Panc1 (cell line): ENCODE results near the gene STARD9. TPM values are rescaled to one million over a fixed set of nuclear protein-coding genes. Genes with fewer than 3 reads are reported as not detected.

Source experiments
- ATAC-seq: fragments of 200-7000 bp; cut with Tn5 transposase; 2 replicates; pipeline ENCODE4 v1.9.1; 2020; ENCODE audit warnings: mild to moderate bottlenecking, moderate library complexity
- BruUV-seq: library from RNA; stranded (reverse); fragments of 400-500 nt; replicated peaks from 2 replicates; lab custom pipeline; 2021; lab: Mats Ljungman, UMichigan
- CTCF ChIA-PET: fragments of 300-600 bp; sonication (Branson Sonifier 250); formaldehyde crosslinking; loops from one replicate; lab custom pipeline; 2022; ENCODE audit warnings: antibody characterized with exemption; lab: Charles Lee
- POLR2A ChIA-PET: fragments of 300-600 bp; sonication (Branson Sonifier 250); formaldehyde crosslinking; loops from one replicate; lab custom pipeline; 2022; ENCODE audit warnings: antibody characterized with exemption; lab: Charles Lee
- DNase-seq: peaks from one replicate; pipeline ENCODE4 v3.0.0-alpha.2; 2010; ENCODE audit warnings: low read depth, low spot score
- H3K27ac ChIP-seq: 2 replicates; pipeline ENCODE4 v1.5.1; 2011; ENCODE audit warnings: mild to moderate bottlenecking, low read length, inconsistent platforms
- H3K27me3 ChIP-seq: fragments of 200-500 bp; sonication (Bioruptor generic); 2 replicates; pipeline ENCODE4 v1.6.0; 2014; ENCODE audit warnings: low read length, inconsistent platforms; ENCODE audit not compliant: control insufficient read depth, insufficient read depth
- H3K36me3 ChIP-seq: fragments of 200-500 bp; sonication (Bioruptor generic); 2 replicates; pipeline ENCODE4 v1.5.1; 2014; ENCODE audit warnings: inconsistent platforms, mild to moderate bottlenecking, low read length, moderate library complexity; ENCODE audit not compliant: control insufficient read depth, insufficient read depth
- H3K4me1 ChIP-seq: 2 replicates; pipeline ENCODE4 v1.5.1; 2011; ENCODE audit warnings: inconsistent platforms, mild to moderate bottlenecking, low read length, moderate library complexity; ENCODE audit not compliant: control insufficient read depth, insufficient read depth
- H3K4me3 ChIP-seq, 2 experiments: 2 replicates each; pipeline ENCODE4 v1.5.1; 2011 to 2012; ENCODE audit warnings: low read depth in 2 of 2, low read length in 2 of 2, mild to moderate bottlenecking in 2 of 2, inconsistent platforms in 1 of 2, moderate library complexity in 1 of 2
- H3K9me3 ChIP-seq: fragments of 200-500 bp; sonication (Bioruptor generic); 2 replicates; pipeline ENCODE4 v1.5.1; 2014; ENCODE audit warnings: low read depth, mild to moderate bottlenecking, inconsistent platforms, low read length, moderate library complexity; ENCODE audit not compliant: control insufficient read depth, insufficient read depth
- POLR2AphosphoS5 ChIP-seq: IDR thresholded peaks from 2 replicates; pipeline ENCODE4 v1.6.1; 2012; ENCODE audit warnings: mild to moderate bottlenecking, low read depth, low read length, moderate library complexity
- SIN3A ChIP-seq: IDR thresholded peaks from 2 replicates; pipeline ENCODE4 v1.6.1; 2012; ENCODE audit warnings: low read depth, mild to moderate bottlenecking, low read length, moderate library complexity, borderline replicate concordance; ENCODE audit not compliant: insufficient read depth
- TCF7L2 ChIP-seq: IDR thresholded peaks from 2 replicates; pipeline ENCODE4 v1.6.1; 2011; ENCODE audit warnings: mild to moderate bottlenecking, low read depth, low read length, inconsistent platforms
- in situ Hi-C: cut with HindIII; loops from 2 replicates; pipeline ENCODE4 v1.10.0; 2016; ENCODE audit warnings: low sequenced_read_pairs, low pct_unique_long_range_greater_than_20kb
- intact Hi-C: fragments of 100-400 bp; cut with micrococcal nuclease; formaldehyde crosslinking; loops from one replicate; pipeline ENCODE4 v1.10.0; 2022; ENCODE audit not compliant: unreplicated experiment
- total RNA-seq: library from RNA; stranded (reverse); gene quantifications from one replicate; pipeline ENCODE4 v1.2.1, GENCODE V29; 2021; ENCODE audit not compliant: unreplicated experiment
- TF ChIP-seq, protein P1 (sequence below), 2 experiments: IDR thresholded peaks; 2 replicates each; pipeline ENCODE4 v1.6.1; 2011 to 2012; ENCODE audit warnings: low read depth in 2 of 2, control low read depth in 1 of 2, low read length in 1 of 2, mild to moderate bottlenecking in 1 of 2, moderate library complexity in 1 of 2; ENCODE audit not compliant: insufficient read depth in 1 of 2
- TF ChIP-seq, protein P2 (sequence below): fragments of 450-650 bp; IDR thresholded peaks from 2 replicates; pipeline ENCODE4 v1.5.1; 2017; ENCODE audit warnings: mild to moderate bottlenecking

Gene STARD9
- total RNA-seq, 1 experiment from 2014 or later, result 13.4 TPM

DNA sequence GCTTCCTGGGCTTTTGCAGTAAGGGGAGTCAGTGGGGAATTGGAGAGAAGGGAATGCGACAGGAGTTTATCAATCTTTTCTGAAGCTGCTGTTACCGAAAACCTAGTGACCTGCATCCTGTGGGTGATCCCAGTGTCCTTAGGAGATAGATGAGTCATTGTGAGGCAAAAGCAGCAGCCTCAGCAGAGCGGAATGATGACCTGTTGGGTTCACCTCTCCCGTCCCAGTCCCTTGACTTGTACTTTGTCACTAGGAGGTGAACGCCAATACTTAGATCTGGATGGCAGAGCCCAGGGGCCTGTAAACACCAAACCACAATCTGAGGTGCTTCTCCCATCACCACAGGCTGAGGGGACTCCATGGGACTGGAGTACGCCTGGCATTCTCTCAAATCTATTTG lies 143.6 kb downstream of the STARD9 start:
- intact Hi-C loops, result no loop called here

DNA sequence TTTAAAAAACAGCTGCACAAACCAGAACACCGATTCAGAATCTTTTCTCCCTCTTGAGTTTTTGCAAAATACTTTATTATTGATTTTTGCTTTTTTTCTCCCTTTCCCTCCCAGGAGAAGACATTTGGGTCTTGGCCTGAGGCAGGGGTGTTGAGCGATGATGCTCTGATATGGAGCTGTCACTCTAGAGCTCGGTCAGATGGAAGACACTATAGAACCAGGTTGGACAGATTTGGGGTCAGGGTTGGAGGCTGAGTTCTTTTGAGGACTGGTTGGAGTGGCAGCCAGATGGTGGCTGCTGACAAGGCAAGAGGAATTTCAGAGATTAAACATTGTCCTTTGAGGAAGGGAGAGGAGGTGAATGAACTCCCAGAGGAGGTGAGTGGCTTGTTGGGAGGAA lies 144.7 kb downstream of the STARD9 start:
- intact Hi-C loops (no loop called here), in situ Hi-C loops (no loop called here)
- H3K9me3 ChIP-seq, result no peaks in the 10 kb centered on the region
- no peaks in the 10 kb centered on the region; the same call in none of the 2 replicates for H3K36me3 ChIP-seq
- H3K4me1 ChIP-seq, result no peaks in the 10 kb centered on the region
- no peak overlapping the region for H3K27ac ChIP-seq
- BruUV-seq, result no TSS peak
- ATAC-seq (no peak), DNase-seq (no peak)
- ChIA-PET CTCF (no interaction called here), POLR2A (no interaction called here)
- no peak overlapping the region for H3K4me3 ChIP-seq
- TF ChIP-seq, protein P1, sequence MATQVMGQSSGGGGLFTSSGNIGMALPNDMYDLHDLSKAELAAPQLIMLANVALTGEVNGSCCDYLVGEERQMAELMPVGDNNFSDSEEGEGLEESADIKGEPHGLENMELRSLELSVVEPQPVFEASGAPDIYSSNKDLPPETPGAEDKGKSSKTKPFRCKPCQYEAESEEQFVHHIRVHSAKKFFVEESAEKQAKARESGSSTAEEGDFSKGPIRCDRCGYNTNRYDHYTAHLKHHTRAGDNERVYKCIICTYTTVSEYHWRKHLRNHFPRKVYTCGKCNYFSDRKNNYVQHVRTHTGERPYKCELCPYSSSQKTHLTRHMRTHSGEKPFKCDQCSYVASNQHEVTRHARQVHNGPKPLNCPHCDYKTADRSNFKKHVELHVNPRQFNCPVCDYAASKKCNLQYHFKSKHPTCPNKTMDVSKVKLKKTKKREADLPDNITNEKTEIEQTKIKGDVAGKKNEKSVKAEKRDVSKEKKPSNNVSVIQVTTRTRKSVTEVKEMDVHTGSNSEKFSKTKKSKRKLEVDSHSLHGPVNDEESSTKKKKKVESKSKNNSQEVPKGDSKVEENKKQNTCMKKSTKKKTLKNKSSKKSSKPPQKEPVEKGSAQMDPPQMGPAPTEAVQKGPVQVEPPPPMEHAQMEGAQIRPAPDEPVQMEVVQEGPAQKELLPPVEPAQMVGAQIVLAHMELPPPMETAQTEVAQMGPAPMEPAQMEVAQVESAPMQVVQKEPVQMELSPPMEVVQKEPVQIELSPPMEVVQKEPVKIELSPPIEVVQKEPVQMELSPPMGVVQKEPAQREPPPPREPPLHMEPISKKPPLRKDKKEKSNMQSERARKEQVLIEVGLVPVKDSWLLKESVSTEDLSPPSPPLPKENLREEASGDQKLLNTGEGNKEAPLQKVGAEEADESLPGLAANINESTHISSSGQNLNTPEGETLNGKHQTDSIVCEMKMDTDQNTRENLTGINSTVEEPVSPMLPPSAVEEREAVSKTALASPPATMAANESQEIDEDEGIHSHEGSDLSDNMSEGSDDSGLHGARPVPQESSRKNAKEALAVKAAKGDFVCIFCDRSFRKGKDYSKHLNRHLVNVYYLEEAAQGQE (IDR thresholded peaks at IDR 0.05; ENCODE audit: insufficient read depth in 1 of 2, low read depth in 2 of 2, low read length in 1 of 2), result no peak
- TF ChIP-seq TCF7L2 (no peak), POLR2AphosphoS5 (no peak), SIN3A (no peak)
- H3K27me3 ChIP-seq, result no peaks in the 10 kb centered on the region

More for the DNA sequence above, 143.6 kb downstream of the STARD9 start:
- Histone ChIP-seq H3K27me3 (no peaks in the 10 kb centered on the region), H3K27ac (no peak overlapping the region), H3K36me3 (no peaks in the 10 kb centered on the region; the same call in none of the 2 replicates), H3K4me3 (no peak overlapping the region), H3K9me3 (no peaks in the 10 kb centered on the region), H3K4me1 (no peaks in the 10 kb centered on the region)
- TF ChIP-seq, protein P1 (IDR thresholded peaks at IDR 0.05; ENCODE audit: insufficient read depth in 1 of 2, low read depth in 2 of 2, low read length in 1 of 2), result no peak
- TF ChIP-seq SIN3A, result no peak
- TF ChIP-seq, protein P2, sequence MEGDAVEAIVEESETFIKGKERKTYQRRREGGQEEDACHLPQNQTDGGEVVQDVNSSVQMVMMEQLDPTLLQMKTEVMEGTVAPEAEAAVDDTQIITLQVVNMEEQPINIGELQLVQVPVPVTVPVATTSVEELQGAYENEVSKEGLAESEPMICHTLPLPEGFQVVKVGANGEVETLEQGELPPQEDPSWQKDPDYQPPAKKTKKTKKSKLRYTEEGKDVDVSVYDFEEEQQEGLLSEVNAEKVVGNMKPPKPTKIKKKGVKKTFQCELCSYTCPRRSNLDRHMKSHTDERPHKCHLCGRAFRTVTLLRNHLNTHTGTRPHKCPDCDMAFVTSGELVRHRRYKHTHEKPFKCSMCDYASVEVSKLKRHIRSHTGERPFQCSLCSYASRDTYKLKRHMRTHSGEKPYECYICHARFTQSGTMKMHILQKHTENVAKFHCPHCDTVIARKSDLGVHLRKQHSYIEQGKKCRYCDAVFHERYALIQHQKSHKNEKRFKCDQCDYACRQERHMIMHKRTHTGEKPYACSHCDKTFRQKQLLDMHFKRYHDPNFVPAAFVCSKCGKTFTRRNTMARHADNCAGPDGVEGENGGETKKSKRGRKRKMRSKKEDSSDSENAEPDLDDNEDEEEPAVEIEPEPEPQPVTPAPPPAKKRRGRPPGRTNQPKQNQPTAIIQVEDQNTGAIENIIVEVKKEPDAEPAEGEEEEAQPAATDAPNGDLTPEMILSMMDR, result no peak
- no peak for TF ChIP-seq TCF7L2
- no peak for TF ChIP-seq POLR2AphosphoS5
- BruUV-seq, result no TSS peak
- CTCF ChIA-PET, result interaction anchor here (1.3 kb wide), 1 partner anchor 13 kb away, joined by 3 read pairs; no protein-coding TSS in a partner anchor
- in situ Hi-C loops, result no loop called here
- POLR2A ChIA-PET, result interaction anchor here (0.6 kb wide), 1 partner anchor 241 kb away, joined by 3 read pairs; no protein-coding TSS in a partner anchor
- ATAC-seq (peak; percentile 14; the same call in 1 of the 2 replicates), DNase-seq (no peak)
